Neutrophil (primary cell): ENCODE results near the gene ATP6V0A1.

Experiments used
- H3K27ac ChIP-seq: fragments of 200-600 bp; sonication (generic); 2 replicates; pipeline ENCODE4 v1.5.1; 2016; ENCODE audit warnings: mild to moderate bottlenecking, moderate library complexity
- H3K27me3 ChIP-seq: fragments of 200-600 bp; sonication (generic); 2 replicates; pipeline ENCODE4 v1.6.0; 2016; ENCODE audit warnings: mild to moderate bottlenecking
- H3K36me3 ChIP-seq: fragments of 200-600 bp; sonication (generic); 2 replicates; pipeline ENCODE4 v1.5.1; 2017
- H3K4me1 ChIP-seq, 2 experiments: fragments of 200-600 bp in 1 of 2; sonication (generic) in 1 of 2; 1 replicate in 1 of 2; 2 replicates in 1 of 2; pipeline versions ENCODE4 v1.5.1 to v1.6.1; 2013 to 2016; ENCODE audit warnings: low read depth in 1 of 2, low read length in 1 of 2, mild to moderate bottlenecking in 1 of 2, moderate library complexity in 1 of 2; ENCODE audit not compliant: control insufficient read depth in 1 of 2, insufficient read depth in 1 of 2
- H3K4me3 ChIP-seq, 2 experiments: fragments of 200-600 bp in 1 of 2; sonication (generic) in 1 of 2; 1 replicate in 1 of 2; 2 replicates in 1 of 2; pipeline ENCODE4 v1.5.1; 2013 to 2016; ENCODE audit warnings: low read depth in 1 of 2, low read length in 1 of 2, mild to moderate bottlenecking in 1 of 2, moderate library complexity in 1 of 2
- H3K9me3 ChIP-seq: fragments of 200-600 bp; sonication (generic); 2 replicates; pipeline ENCODE4 v1.5.1; 2016
- TF ChIP-seq, protein P1 (sequence below): fragments of 200-600 bp; sonication (generic); IDR thresholded peaks from 2 replicates; pipeline ENCODE4 v1.5.1; 2016; ENCODE audit warnings: antibody characterized with exemption

ATP6V0A1 gene

DNA sequence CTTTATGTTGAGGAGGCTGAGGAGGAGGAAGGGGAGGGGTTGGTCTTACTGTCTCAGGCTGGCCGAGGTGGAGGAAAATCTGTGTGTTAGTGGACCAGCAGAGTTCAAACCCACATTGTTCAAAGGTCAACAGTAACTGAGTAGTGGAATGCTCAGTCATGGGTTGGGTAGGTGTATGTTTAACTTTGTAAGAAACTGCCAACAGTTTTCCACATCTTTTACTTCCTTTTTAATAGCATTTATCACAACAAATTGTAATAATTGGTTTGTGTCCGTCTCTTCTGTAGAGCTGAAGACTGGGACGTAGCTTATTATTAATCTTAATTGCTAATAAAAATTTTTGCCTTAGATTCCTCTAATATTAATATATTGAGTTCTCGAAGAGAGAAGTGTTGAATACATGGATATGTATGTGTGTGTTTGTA lies 5.3 kb downstream of the ATP6V0A1 start:
- Histone ChIP-seq H3K9me3 (no peaks in the 10 kb centered on the region), H3K27ac (no peak overlapping the region), H3K27me3 (no peaks in the 10 kb centered on the region), H3K4me1 (peaks cover 20 to 23% of the 10 kb centered on the region in 2 experiments), H3K36me3 (peaks cover 84% of the 10 kb centered on the region), H3K4me3 (no peak overlapping the region)
- TF ChIP-seq, protein P1, sequence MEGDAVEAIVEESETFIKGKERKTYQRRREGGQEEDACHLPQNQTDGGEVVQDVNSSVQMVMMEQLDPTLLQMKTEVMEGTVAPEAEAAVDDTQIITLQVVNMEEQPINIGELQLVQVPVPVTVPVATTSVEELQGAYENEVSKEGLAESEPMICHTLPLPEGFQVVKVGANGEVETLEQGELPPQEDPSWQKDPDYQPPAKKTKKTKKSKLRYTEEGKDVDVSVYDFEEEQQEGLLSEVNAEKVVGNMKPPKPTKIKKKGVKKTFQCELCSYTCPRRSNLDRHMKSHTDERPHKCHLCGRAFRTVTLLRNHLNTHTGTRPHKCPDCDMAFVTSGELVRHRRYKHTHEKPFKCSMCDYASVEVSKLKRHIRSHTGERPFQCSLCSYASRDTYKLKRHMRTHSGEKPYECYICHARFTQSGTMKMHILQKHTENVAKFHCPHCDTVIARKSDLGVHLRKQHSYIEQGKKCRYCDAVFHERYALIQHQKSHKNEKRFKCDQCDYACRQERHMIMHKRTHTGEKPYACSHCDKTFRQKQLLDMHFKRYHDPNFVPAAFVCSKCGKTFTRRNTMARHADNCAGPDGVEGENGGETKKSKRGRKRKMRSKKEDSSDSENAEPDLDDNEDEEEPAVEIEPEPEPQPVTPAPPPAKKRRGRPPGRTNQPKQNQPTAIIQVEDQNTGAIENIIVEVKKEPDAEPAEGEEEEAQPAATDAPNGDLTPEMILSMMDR = no peak

DNA sequence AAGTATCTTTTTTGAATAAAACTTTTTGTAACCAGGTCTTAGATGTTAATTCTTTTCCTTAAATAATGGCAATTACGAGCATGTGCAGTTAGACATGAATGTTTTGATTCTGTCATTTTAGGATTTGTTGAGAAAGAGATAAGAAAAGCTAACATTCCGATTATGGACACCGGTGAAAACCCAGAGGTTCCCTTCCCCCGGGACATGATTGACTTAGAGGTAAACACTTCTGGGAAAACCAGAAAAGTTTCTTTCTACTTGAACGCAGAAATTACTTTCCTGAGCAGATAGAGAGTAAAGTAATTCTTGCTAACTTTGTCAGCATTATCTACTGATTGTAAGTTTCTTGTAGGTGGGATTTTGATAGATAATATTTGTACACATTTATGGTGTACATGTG lies 9.2 kb downstream of the ATP6V0A1 start:
- H3K4me3 ChIP-seq = no peak overlapping the region
- H3K27ac ChIP-seq = no peak overlapping the region
- H3K36me3 ChIP-seq = peaks cover 99% of the 10 kb centered on the region
- no peaks in the 10 kb centered on the region for H3K4me1 ChIP-seq
- H3K9me3 ChIP-seq = no peaks in the 10 kb centered on the region
- no peaks in the 10 kb centered on the region for H3K27me3 ChIP-seq
- TF ChIP-seq, protein P1 = no peak

DNA sequence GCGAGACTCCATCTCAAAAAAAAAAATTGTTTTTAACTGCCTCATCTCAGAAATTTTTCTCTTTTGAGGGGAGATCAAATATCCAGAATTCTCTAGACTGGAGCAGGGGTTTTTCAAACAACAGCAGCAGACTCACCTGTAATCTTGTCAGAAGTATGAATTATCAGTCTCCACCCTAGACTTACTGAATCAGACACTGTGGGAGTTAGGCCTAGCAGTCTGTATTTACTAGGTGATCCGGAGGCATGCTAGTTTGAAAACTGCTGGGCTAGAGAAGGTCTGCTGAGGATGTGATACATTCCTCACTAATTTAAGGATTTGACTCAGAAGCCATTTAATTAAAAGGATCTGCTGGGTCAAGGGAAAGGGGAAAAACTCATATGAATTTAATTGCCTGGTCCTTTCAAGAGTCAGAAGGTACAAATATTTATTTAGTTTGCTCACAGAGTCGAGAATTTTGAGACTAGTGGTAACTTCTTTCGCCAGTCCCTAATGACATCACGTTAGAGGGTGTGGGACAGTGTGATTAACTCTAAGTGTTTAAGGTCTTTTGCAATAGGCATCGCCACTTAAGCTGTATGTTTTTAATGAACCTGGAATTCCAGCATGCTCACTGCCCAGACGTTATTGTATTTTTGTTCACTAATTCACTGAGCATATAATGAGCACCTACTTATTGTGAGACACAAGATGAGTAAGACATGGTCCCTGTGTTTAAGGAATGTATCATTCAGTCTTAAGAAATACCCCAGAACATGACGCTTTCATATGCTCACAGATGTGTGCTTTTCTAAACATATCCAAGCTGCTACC lies 14.2 kb downstream of the ATP6V0A1 start:
- Histone ChIP-seq H3K36me3 (peaks cover 96% of the 10 kb centered on the region), H3K27me3 (no peaks in the 10 kb centered on the region), H3K4me1 (no peaks in the 10 kb centered on the region), H3K27ac (peak overlapping the region; percentile 7), H3K4me3 (no peak overlapping the region), H3K9me3 (no peaks in the 10 kb centered on the region)
- TF ChIP-seq, protein P1 = no peak

DNA sequence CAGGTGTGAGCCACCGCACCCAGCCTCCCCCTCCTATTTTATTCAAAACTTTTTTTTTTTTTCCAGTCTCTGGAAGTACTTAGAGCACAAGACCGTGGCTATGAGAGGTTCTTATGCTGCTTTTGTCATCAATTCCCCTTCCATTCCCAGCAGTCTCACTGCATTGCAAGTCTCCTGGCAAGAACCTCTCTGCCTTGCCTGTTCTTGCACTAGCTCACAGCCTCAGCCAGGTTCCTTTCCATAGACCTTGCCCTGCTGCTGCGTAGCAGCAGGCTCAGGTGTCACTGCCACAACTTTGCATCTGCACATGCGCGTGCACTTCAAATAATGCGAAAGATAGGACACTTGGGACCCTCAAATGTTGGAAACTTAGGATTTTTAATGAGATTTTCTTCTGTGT lies 15.6 kb downstream of the ATP6V0A1 start:
- Histone ChIP-seq H3K27me3 (no peaks in the 10 kb centered on the region), H3K9me3 (no peaks in the 10 kb centered on the region), H3K36me3 (peaks cover 95% of the 10 kb centered on the region), H3K4me1 (no peaks in the 10 kb centered on the region), H3K4me3 (no peak overlapping the region), H3K27ac (no peak overlapping the region)
- TF ChIP-seq, protein P1 = no peak

DNA sequence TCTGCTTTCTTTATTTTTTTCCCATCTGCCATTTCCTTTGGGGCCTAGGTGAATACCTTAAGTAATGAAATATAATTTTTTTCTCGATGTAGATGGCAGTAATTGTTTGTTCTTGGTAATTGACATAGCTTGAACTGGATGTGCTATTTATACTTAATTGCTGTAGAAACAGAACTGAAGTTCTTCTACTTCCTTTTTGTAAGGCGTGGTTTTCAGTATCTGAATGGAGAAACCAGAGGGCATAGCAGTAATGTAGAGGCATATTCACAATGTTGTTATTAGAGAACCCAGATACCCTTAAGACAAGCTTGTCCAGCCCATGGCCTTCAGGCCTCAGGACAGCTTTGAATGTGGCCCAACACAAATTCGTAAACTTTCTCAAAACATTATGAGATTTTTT lies 16.4 kb downstream of the ATP6V0A1 start:
- no peaks in the 10 kb centered on the region for H3K9me3 ChIP-seq
- H3K4me3 ChIP-seq = no peak overlapping the region
- TF ChIP-seq, protein P1 = no peak
- no peaks in the 10 kb centered on the region for H3K4me1 ChIP-seq
- H3K36me3 ChIP-seq = peaks cover 95% of the 10 kb centered on the region
- H3K27ac ChIP-seq = peak overlapping the region; percentile 2
- no peaks in the 10 kb centered on the region for H3K27me3 ChIP-seq
